HG03045 (cell line): ENCODE results near the gene IMMP1L.

Experiments
- ATAC-seq: cut with Tn5 transposase; IDR thresholded peaks from one replicate; pipeline ENCODE4 v1.9.1; 2021; ENCODE audit warnings: mild to moderate bottlenecking, moderate library complexity; ENCODE audit not compliant: unreplicated experiment

Gene IMMP1L

GRCh38 chr11:31404614-31405013 lies 104.8 kb downstream of the IMMP1L start:
- no peak for ATAC-seq

GRCh38 chr11:31397239-31397834 lies 112.1 kb downstream of the IMMP1L start:
- ATAC-seq, result no peak

- no peak for ATAC-seq
Measured at GRCh38 chr11:31387379-31387778, 122.0 kb downstream of the IMMP1L start.

- no peak for ATAC-seq
Measured at GRCh38 chr11:31383116-31383515, 126.3 kb downstream of the IMMP1L start.
